GM11168 (cell line): ENCODE results near the gene MT1A.

Experiments
- in situ Hi-C: fragments of 300-500 bp; cut with MboI; formaldehyde crosslinking; loops from one replicate; pipeline ENCODE4 v1.12.0; 2022; ENCODE audit warnings: low sequenced_read_pairs; ENCODE audit not compliant: unreplicated experiment

Gene MT1A

GRCh38 chr16:56628486-56629350 lies 9.7 kb upstream of the MT1A start:
- in situ Hi-C loops: no loop called here

GRCh38 chr16:56629531-56629930 lies 8.9 kb upstream of the MT1A start:
- in situ Hi-C loops: no loop called here

DNA sequence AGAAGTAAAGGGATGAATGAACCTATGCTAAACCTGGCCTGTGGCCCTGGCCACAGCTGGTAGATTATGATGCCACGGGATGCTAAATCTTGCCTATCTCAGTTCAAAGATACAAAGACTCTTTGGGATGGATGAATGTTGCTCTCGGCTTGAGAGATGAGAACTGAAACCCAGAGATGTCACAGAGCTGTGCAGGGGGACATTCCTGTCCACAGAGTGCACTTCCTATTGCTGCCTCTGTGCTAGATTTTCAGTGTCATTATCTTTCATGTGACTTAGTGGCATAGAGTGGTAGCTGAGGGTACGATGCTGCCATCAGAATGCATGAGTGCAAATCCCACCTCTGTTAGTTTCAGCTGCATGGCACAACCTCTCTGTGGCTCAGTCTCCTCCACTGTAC lies 8.3 kb upstream of the MT1A start:
- in situ Hi-C loops: no loop called here

- in situ Hi-C loops: no loop called here
Observed at GRCh38 chr16:56631197-56631596, 7.3 kb upstream of the MT1A start.

GRCh38 chr16:56631832-56632155 lies 6.7 kb upstream of the MT1A start:
- in situ Hi-C loops: no loop called here

GRCh38 chr16:56632156-56632847 lies 6.2 kb upstream of the MT1A start, which contains the start of gene MT1M:
MT1M (plus strand) TSS chr16:56632659; CDS start chr16:56632732, 73 bp downstream.
- in situ Hi-C loops: no loop called here

DNA sequence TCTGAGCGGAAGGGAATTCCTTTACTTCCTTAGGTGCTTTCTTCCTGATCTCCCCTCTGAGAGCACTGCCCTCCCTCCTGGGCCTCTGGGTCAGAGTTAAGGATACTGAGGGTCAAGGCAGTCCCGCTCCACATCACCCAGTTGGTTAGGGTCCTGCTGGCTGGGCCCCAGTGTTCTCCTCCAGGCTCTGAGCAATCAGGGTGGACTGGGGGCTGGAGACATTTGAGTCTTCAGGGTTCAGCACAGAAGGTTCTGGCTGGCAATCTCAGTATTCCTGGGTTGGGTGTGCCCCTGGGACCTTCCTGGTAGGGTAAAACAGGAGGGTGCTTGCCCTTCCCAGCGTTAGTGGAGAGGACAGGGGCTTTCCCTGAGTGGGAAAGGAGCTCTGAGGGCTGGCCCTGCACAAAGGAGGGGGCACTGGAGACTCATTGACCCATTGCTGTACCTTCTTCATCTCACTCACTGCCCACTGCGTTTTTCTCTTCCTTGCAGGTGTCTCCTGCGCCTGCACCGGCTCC lies 5.6 kb upstream of the MT1A start:
- in situ Hi-C loops: no loop called here

- in situ Hi-C loops: no loop called here
Observed at GRCh38 chr16:56633535-56633934, 4.9 kb upstream of the MT1A start.

DNA sequence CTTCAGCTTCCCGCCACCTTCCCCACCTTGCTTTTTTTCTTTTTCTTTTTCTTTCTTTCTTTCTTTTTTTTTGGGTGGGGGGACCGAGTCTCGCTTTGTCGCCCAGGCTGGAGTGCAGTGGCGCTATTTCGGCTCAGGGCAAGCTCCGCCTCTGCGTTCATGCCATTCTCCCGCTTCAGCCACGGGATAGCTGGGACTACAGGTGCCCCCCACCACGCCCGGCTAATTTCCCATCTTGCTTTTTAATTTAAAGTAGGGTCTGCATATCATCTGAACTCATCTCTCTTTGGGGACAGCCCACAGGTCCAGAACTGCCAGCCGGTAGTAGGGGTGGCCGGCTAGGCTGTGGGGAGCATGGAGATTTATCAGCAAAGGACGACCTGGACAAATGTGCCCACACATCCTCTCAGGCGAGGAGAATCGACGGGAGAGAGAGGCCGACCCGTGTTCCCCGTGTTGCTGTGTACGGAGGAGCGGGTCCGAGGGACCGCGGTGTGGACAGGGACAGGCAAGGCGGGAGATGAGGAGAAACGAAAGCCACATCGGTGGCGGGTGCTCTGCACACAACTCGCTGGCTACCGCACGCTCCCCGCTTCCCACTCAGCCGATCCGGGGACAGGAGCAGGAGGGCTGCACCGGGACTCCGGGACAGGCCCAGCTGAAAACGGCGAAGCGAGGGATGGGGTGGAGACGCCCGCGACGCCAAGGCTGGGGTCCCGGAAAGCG lies 3.6 kb upstream of the MT1A start:
- in situ Hi-C loops: no loop called here

DNA sequence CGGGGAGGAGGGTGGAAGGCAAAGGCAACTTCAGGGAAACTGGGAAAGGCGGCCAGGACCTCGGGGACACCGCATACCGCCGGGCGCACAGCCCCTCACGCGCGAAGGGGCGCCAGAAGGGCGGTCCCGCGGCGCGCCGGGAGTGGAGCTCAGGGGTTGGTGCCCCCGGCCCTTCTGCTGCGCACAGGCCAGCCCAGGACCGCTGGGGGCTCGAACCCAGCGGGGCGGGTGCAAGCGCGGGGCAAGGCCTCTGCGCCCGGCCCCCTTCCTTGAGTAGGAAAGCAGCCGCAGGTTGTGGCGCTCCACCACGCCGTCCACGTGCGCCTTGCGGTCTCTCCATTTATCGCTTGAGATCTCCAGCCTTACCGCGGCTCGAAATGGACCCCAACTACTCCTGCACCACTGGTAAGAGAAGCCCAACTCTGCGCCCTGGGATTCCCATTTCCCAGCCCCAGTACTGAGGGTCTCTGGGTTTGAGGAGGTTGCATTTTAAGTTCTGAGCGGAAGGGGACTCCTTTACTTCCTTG lies 3.0 kb upstream of the MT1A start:
- in situ Hi-C loops: no loop called here

GRCh38 chr16:56636616-56637413 lies 1.7 kb upstream of the MT1A start:
- in situ Hi-C loops: no loop called here

DNA sequence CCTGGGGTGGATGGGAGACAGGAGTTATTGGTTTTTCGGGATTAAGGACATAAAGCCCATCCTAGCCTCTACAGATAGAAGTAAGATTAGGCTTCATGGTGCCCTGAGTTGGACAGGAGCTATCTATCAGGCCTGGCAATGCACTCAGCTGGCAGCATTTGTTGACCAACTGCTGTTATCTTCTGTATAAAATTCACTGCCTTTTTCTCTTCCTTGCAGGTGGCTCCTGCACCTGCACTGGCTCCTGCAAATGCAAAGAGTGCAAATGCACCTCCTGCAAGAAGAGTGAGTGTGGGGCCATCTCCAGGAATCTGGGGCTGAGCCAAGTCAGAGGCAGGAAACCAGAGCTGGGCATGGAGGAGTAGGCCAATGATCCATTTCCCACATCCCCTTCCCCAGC lies 579 bp downstream of the MT1A start:
- in situ Hi-C loops: no loop called here

- in situ Hi-C loops: no loop called here
Observed at GRCh38 chr16:56640076-56640475, 1.6 kb downstream of the MT1A start.

DNA sequence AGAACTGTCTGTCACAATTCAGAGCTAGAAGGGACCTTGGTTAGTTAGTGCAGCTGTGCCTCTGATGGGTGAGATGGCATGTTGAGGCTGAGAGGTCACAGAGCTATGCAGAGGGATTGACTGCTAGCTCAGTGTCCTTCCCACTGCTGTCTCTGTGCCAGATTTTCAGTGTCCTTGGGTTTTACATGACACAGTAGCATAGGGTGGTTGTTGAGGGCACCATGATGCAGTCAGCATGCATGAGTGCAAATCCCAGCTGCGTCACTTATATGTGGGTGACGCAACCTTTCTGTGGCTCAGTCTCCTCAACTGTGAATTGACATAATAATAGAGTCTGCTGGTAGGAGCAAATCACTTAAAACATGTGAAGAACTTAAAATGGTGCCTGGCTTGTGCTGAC lies 2.7 kb downstream of the MT1A start:
- in situ Hi-C loops: no loop called here

DNA sequence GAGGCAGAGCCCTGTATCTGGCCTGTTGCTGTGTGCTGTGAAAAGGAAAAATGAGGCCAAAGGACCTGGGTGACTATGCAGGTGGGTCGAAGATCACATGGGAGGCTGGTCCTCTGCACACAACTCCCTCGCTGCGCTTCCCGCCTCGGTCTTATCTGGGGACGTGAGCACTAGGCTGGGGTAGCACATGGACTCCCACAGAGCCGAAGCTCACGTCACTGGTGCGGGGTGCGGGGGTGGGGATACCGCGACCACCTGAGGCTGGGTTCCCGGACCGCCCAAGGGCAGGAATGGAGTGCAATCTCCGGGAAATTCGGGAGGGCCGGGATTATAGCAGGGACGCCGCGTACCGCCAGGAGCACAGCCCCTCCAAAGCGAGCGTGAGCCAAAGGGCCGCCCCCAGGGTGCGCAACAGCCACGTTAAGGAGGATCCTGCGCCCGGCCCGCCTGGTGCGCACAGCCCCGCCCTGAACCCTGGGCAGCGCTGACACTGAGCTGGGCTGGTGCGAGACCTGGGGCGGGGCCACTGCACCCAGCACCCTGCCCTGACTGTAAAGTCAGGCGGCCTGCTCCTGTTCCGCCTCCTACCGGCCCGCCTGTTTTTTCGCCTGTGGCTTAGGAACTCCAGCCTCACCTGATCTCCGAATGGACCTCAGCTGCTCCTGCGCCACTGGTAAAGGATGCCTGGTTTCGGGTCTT lies 4.8 kb downstream of the MT1A start:
- in situ Hi-C loops: no loop called here

GRCh38 chr16:56643833-56644232 lies 5.4 kb downstream of the MT1A start:
- in situ Hi-C loops: no loop called here

DNA sequence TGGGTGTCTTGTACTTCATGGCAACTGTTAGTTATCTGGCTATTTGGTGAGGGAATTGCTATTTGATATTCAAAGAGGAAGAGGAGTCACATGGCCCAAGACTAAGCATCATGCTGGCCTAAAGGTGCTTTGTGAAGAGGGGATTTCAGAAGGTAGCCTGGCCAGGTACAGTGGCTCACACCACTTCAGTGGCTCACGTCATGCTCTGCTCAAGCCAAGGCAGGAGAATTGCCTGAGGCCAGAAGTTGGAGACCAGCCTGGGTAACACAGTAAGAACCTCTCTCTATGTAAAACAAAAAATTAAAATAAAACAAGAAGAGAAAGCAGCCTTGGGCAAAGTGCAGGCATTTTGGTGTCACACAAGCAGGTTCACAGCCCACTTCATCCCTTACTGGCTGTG lies 6.8 kb downstream of the MT1A start:
- in situ Hi-C loops: no loop called here

GRCh38 chr16:56645838-56646237 lies 7.4 kb downstream of the MT1A start:
- in situ Hi-C loops: no loop called here
